Urinary bladder (tissue), 4 donors: Measurements from ENCODE around the gene PLEKHS1. TPM values are rescaled to one million over a fixed set of nuclear protein-coding genes. Genes with fewer than 3 reads are reported as not detected.

ENCODE experiments used
- DNase-seq: peaks from one replicate; pipeline ENCODE4 v3.0.0-alpha.2; 2015; ENCODE audit errors: extremely low spot score
- H3K27ac ChIP-seq: one replicate; pipeline ENCODE4 v1.5.1; 2013; ENCODE audit warnings: low read depth, mild to moderate bottlenecking, moderate library complexity
- H3K36me3 ChIP-seq: one replicate; pipeline ENCODE4 v1.6.1; 2013; ENCODE audit warnings: mild to moderate bottlenecking, moderate library complexity; ENCODE audit not compliant: insufficient read depth
- H3K4me1 ChIP-seq: one replicate; pipeline ENCODE4 v1.6.1; 2013; ENCODE audit warnings: mild to moderate bottlenecking, moderate library complexity; ENCODE audit not compliant: insufficient read depth
- H3K4me3 ChIP-seq: one replicate; pipeline ENCODE4 v1.5.1; 2013; ENCODE audit warnings: low read depth, low read length
- WGBS: extraction: QIAGEN DNeasy Blood & Tissue Kit; methylation state at CpG from one replicate; pipeline ENCODE4 v1.1.7; 2013; 5-methylcytosine and 5-hydroxymethylcytosine counted together
- polyA plus RNA-seq: library from polyadenylated mRNA; stranded (reverse); fragments of 200-250 nt; gene quantifications from one replicate; pipeline ENCODE4 v1.2.3, GENCODE V29; 2013
- total RNA-seq: library from RNA; depleted of rRNA; stranded (reverse); fragments of >200 nt; gene quantifications from one replicate; pipeline ENCODE4 v1.2.3, GENCODE V29; 2014
- donor health status: healthy with polysubstance abuse.
- donor health status: healthy.

PLEKHS1 gene
- total RNA-seq (0.42 TPM), polyA plus RNA-seq (0.28 TPM)

DNA sequence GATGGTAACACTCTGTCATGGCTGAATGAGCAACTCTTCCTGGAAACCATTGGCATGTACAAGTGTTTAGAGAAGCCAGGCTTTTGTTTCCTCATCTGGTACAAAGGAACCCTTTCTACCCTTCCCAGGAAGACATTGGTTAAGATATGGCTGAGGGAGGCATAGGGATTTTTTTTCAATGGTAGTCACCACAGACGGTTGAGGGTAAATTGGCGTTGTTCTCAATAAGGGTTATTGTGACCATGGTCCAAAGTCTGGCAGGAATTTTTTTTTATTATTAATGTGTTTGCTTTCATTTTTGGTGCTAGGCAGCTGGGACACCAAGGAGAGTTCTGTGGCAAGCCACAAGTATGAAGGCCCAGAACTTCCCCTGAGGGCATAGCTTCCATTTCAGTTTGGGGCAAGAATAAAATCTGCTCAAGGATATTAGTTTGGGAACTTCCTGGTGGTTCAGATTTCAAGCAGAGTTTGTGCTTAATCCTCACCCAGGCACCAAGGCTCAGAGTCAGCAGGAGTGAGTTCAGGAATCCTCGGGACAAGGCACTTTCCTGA is at the start of gene PLEKHS1:
TSS of gene PLEKHS1 (plus strand) at position 502 of the 552 bp plus-strand sequence. CDS start 3,596 bp downstream, outside the sequence.
- DNase-seq, result no peak
- 93% methylated on average over 3 of the region's 3 CpGs for WGBS
- no peak within 1 kb of the TSS for H3K4me3 ChIP-seq
- H3K27ac ChIP-seq, result no peak within 1 kb of the TSS
- no peaks in the 10 kb centered on the region for H3K4me1 ChIP-seq
- no peaks in the 10 kb centered on the region for H3K36me3 ChIP-seq

DNA sequence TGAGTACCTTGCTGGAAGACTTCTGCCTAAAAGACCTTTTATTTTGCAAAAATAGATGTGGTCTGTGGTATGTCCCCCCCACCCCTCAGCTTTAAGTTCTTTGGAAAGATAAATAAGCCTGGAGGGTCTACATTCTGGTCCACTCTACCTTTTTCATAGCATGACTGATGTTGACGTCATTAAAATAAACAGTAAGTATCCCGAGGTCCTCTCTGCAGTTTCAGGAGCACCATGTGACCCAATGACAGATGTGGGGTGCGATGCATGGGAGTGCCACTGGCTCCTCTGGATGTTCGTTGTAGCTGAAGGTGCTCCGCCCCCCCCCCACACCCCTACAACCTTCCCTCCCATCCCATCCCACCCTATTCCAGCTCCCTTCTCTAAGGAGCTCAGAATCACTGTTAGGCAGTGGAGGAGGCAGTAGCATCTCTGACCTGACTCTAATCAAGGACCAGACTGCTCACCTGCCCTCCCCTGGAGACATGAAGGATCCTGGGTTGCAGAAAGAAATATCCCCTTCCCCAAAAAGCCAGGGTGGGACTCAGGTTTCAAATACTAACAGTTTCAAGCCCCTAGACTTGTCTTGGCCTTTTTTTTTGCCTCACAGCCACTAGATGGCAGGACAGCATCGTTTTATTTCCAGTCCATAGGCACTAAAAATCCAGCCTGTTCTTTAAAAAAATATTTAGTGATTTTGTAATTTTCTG is 46.7 kb upstream of the PLEKHS1 start:
- no peaks in the 10 kb centered on the region for H3K36me3 ChIP-seq
- no peak overlapping the region for H3K4me3 ChIP-seq
- H3K4me1 ChIP-seq, result no peaks in the 10 kb centered on the region
- H3K27ac ChIP-seq, result no peak overlapping the region
- 48% methylated on average over 6 of the region's 6 CpGs for whole genome bisulfite sequencing
- DNase-seq, result no peak

DNA sequence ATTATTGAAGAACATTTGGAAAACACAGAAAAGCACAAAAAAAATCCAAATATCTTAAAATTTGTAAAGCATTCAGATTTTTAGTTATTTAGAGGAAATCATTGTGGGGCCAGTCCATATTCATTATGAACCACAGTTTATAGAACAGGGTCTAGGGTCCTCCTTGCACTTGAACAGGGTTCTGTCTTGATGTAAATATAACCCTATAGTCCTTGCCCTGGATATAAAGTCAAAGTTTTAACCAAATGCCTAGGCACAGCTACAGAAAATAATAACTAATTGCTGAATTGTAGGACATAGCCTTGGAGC is 46.2 kb upstream of the PLEKHS1 start:
- H3K36me3 ChIP-seq, result no peaks in the 10 kb centered on the region
- no peaks in the 10 kb centered on the region for H3K4me1 ChIP-seq
- no peak overlapping the region for H3K27ac ChIP-seq
- no peak for DNase-seq
- no peak overlapping the region for H3K4me3 ChIP-seq

DNA sequence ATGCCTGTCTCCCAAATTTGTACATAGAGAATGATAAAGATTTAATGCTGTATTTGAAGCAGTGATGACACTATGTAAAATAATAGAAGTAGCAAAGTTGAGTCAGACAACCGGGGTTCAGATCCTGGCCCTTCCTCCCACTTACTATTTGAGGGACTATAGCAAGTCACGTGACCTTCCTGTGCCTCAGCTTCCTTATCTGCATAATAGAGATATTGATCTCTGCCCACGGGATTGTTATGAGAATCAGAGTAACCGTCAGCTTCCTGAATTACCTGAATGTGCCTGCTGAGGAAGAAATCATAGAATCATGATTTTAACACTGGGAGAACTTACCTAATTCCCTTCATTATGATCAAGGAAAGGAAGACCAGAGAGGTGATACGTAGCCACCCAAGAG is 44.9 kb upstream of the PLEKHS1 start:
- DNase-seq, result no peak
- Histone ChIP-seq H3K4me3 (no peak overlapping the region), H3K27ac (no peak overlapping the region), H3K36me3 (no peaks in the 10 kb centered on the region), H3K4me1 (no peaks in the 10 kb centered on the region)
- WGBS, result 79% methylated on average over 5 of the region's 5 CpGs

DNA sequence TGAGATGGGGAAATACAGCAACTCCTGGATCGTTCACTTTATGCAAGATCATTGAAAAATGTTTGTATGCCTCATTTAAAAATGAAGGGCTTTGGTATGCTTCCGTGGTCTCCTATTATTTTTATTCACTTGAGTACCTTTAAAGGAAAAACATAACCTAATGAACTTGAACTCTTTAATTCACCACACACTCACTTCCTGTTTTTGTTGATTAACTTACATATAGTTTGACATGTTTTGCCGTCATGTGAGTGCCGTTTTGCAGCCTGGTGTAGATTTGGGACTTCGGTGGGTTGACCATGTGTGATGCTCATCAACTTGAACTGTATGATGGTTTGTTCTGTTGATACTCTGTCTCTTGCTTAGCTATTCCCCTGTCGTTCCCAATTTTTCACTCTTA is 42.8 kb upstream of the PLEKHS1 start:
- Histone ChIP-seq H3K27ac (no peak overlapping the region), H3K4me1 (no peaks in the 10 kb centered on the region), H3K4me3 (no peak overlapping the region), H3K36me3 (no peaks in the 10 kb centered on the region)
- WGBS, result 90% methylated on average over 6 of the region's 6 CpGs
- no peak for DNase-seq

DNA sequence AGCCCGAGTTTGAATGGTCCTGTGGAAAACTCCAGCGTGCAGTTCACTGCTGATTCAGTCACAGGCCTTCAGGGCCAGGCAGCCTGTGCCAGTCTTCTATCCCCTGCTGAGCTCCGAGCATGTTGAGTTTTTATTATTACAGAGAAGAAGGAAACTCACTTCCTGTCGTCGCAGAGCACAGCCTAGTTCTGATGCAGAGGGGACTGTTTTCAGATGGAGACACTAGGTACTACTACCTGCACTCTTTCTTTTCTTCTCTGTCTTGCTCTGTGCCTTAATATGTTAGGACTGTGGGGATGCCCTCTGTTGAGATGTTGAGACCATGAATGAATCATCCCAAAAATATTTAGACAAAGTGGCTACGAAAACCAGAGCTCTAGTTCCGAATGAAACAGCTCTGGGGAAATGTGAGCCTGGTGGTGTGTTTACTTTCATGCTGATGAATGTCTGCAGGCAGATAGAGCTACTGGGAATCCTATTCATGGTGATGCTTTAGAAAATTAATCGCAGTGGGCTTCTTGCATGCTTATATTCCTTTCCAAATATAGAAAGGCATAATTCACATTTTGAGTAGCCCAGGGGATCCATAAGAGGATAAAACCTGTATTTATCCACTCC is 42.2 kb upstream of the PLEKHS1 start:
- DNase-seq, result no peak
- Histone ChIP-seq H3K36me3 (no peaks in the 10 kb centered on the region), H3K27ac (no peak overlapping the region), H3K4me3 (no peak overlapping the region), H3K4me1 (no peaks in the 10 kb centered on the region)
- WGBS, result 50% methylated on average over 8 of the region's 8 CpGs

DNA sequence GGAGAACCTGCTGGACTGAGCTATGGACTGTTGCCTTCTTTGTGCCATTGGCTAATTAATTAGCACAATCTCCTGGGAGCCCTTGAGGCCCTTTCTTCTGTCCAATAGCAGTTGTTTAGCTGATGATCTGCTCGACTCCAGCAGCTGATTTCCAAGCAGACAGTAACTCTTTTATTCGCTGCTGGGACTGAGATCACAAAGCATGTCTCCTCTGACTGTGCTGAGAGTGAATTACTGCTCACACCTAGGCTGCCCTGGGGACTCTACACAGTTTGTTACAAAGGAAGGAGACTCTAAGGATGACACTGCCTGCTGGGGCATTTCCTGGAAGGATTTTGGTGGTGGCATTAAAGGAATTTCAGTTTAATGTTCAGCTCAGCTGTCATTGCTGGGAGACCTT is 40.3 kb upstream of the PLEKHS1 start:
- no peak for DNase-seq
- Histone ChIP-seq H3K4me1 (no peaks in the 10 kb centered on the region), H3K36me3 (no peaks in the 10 kb centered on the region), H3K27ac (no peak overlapping the region), H3K4me3 (no peak overlapping the region)
- 59% methylated on average over 2 of the region's 2 CpGs for WGBS

DNA sequence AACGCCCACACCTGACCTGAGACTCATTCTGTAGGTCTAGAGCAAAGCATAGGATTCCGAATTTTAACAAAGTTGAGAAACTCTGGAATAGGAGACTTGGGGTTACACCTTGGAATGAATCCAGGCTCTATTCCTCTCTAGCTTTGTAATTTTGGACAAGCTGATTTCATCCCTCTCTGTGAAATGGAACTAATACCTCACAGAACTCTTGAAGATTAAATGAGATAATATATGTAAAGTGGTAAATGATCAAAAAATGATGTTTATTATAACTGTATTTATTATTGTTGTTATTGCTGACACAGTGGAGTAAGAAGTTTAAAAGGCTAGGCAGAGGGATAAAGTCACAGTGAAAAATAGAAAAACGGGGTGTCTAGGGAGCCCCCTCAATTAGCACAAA is 39.5 kb upstream of the PLEKHS1 start:
- Histone ChIP-seq H3K4me1 (no peaks in the 10 kb centered on the region), H3K36me3 (no peaks in the 10 kb centered on the region), H3K27ac (no peak overlapping the region), H3K4me3 (no peak overlapping the region)
- DNase-seq, result no peak
- 95% methylated on average over 3 of the region's 3 CpGs for WGBS

DNA sequence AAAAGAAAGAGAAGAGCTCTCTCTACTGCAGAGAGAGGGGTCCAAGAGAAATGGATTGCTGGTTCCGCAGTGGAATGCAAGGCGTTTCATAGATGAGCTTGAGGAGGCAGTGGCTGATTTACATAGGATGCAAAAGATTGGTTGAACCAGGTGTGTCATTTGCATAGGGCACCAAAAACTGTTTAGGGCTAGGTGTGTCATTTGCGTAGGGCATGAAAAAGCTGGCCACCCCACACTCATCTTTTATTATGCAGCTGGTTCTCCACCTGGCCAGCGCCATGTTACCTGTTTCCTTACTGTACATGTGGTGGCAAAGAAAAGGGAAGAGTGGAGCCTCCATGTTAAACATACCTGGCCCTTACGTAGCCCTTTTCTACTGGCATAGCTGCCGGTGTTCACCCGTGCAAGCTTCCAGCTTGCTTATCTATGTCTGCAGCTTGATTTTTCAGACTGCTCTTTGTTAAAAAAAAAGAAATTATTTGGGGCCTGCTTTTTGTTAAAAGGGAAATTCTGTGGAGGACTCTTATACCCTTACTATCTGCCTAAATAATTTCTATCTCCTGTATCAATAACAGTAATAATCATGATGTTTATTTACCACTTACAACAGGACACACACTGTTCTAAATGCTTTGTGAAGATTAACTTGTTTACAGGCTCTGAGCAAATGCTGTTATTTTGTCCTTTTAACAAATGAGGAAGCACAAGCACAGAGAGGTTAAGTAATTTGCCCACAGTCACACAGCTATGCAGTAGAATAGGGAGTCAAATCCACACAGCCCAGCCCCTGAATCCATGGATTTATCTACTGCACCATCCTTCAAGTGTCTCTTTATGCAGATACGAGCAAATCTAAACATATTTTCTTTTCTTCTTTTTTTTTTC is 38.5 kb upstream of the PLEKHS1 start:
- Histone ChIP-seq H3K27ac (no peak overlapping the region), H3K36me3 (no peaks in the 10 kb centered on the region), H3K4me1 (no peaks in the 10 kb centered on the region), H3K4me3 (no peak overlapping the region)
- WGBS, result 85% methylated on average over 8 of the region's 8 CpGs
- no peak for DNase-seq

DNA sequence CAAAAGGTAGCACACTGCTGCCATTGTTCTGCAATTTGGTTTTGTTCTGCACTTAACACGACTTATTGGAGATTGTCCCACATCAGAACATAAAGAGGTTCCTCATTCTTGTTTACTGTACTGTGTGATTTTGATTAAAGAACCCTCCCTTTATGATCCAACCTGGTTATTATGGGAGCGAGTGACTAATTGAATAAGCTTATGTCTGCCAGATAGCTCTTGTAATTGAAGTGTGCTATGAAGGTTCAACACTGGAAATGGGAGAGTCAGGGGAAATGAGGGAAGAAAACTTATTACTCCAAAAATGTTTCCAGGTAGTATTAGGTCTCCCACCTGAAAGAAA is 37.9 kb upstream of the PLEKHS1 start:
- no peak overlapping the region for H3K27ac ChIP-seq
- no peaks in the 10 kb centered on the region for H3K36me3 ChIP-seq
- WGBS, result 82% methylated on average over 2 of the region's 2 CpGs
- H3K4me3 ChIP-seq, result no peak overlapping the region
- DNase-seq, result no peak
- H3K4me1 ChIP-seq, result no peaks in the 10 kb centered on the region

DNA sequence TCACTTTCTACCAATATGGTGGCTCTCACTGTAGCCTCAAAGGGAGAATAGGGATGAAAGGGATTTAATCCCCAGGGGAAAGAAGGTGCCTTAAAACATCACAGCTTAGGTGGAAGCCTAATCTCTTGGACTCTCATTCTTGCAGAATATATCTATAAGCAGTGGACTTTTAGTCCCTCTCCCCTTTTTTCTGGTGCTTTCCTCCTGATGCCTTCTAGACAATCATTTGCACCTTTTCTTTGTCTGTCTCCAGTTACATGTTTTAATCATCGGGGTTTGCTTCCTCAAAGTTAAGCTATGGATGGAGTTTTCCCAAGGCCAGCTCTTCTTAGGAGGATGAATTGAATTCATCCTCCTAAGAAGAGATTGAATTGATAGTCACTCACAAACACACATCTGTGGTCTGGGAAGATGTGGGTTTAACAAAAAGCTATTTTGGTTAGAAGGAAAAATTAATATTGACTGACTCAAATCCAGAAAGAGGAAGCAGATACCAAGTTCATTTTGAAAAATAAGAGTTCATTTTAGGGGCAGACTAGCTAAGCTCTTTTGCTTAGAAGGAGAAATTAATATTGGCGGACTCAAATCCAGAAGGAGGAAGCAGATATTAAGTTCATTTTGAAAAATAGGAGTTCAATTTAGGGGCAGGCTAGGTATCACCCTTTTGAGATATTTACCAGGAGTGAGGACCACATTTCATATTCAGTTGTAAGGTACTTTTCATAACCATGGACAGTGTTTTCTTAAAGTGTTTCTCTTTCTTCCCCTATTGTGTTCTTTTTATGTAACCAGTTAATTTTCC is 35.2 kb upstream of the PLEKHS1 start:
- peaks cover 1% of the 10 kb centered on the region for H3K36me3 ChIP-seq
- no peak overlapping the region for H3K4me3 ChIP-seq
- no peaks in the 10 kb centered on the region for H3K4me1 ChIP-seq
- H3K27ac ChIP-seq, result no peak overlapping the region
- no peak for DNase-seq
- 68% methylated on average over 2 of the region's 2 CpGs for WGBS

DNA sequence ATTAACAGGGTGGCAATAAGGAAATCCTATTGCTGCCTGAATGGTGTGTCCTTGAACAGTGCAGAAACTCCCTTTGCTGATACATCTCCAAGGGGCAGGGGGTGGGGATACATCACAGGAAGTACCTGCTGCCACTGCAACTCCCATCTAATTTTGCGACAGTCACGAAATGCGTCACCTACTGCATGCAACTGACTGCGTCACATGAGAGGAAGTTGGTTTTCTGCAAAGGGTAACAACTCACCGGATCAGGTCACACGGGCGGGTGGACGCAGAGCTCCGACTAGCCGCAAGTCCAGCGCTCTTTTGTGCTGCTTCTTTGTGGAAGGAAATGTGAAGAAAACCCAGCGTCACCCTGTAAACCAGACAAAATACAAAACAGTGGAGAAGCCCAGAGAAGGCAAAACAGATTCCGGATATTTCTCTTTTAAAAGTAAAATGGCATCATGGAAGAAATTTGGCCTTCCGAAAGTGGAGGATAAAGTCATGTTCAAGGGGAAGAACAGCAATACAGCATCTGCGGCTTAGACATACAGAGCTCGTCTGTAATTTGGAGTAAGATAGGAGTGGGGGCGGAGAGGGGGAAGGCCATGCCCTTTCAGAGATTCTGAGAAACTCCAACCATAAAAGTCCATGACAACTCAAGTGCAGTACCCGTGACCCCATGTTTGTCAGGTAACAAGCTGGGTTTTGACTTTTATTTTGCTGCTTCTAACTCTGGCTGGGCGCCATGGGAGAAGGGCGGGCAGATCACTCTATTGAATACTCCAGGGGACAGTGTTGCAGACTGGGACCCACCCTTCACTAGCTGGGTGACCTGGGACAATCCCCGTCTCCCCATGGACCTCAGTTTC is 32.3 kb upstream of the PLEKHS1 start:
- Histone ChIP-seq H3K27ac (no peak overlapping the region), H3K4me1 (no peaks in the 10 kb centered on the region), H3K36me3 (peaks cover 1% of the 10 kb centered on the region), H3K4me3 (no peak overlapping the region)
- DNase-seq, result no peak
- 96% methylated on average over 21 of the region's 21 CpGs for WGBS

DNA sequence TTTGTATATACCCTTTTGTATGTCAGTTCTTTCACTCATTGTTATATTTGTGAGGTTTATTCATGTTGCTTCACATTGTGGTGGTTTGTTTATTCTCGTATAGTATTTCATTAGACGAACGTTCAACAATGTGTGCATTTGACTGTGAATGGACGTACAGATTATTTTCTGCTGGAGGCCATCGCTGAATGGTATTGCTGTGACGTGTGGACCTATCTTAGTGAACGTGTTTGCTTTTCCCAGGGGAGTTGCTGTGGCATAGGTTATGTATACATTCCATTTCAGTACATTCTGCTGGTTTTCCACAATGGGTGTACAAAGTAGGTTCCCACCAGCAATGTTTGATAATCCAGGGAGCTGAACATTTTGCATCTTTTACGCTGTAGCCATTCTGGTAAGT is 31.1 kb upstream of the PLEKHS1 start:
- DNase-seq, result no peak
- Histone ChIP-seq H3K27ac (no peak overlapping the region), H3K4me1 (no peaks in the 10 kb centered on the region), H3K36me3 (peaks cover 1% of the 10 kb centered on the region), H3K4me3 (no peak overlapping the region)
- WGBS, result 85% methylated on average over 8 of the region's 8 CpGs
